Suprapubic skin (tissue), 4 donors: ENCODE measurements around the gene CPN2. TPM values are rescaled to one million over a fixed set of nuclear protein-coding genes. Genes with fewer than 3 reads are reported as not detected.

Source experiments
- DNase-seq, 2 donors: peaks; one replicate each; pipeline ENCODE4 v3.0.0-alpha.2; 2019; ENCODE audit warnings: low spot score in 2 of 2
- H3K27ac ChIP-seq: fragments of 200-600 bp; sonication (generic); one replicate; pipeline ENCODE4 v1.5.1; 2019
- H3K27me3 ChIP-seq: fragments of 200-600 bp; sonication (generic); one replicate; pipeline ENCODE4 v1.5.1; 2019
- H3K36me3 ChIP-seq: fragments of 200-600 bp; sonication (generic); one replicate; pipeline ENCODE4 v1.5.1; 2019
- H3K4me1 ChIP-seq: fragments of 200-600 bp; sonication (generic); one replicate; pipeline ENCODE4 v1.5.1; 2019
- H3K4me3 ChIP-seq: fragments of 200-600 bp; sonication (generic); one replicate; pipeline ENCODE4 v1.5.1; 2019; ENCODE audit warnings: mild to moderate bottlenecking
- H3K9me3 ChIP-seq: fragments of 200-600 bp; sonication (generic); one replicate; pipeline ENCODE4 v1.5.1; 2019
- CTCF ChIP-seq, 2 donors: fragments of 200-600 bp in 1 of 2; fragments of 450-650 bp in 1 of 2; sonication (generic) in 1 of 2; IDR thresholded peaks; one replicate each; pipeline ENCODE4 v1.5.1; 2016 to 2019; ENCODE audit warnings: antibody characterized with exemption in 2 of 2, mild to moderate bottlenecking in 1 of 2, moderate library complexity in 1 of 2
- EP300 ChIP-seq: sonication (generic); formaldehyde crosslinking; IDR thresholded peaks from one replicate; pipeline ENCODE4 v1.6.1; 2017; ENCODE audit warnings: antibody characterized with exemption
- POLR2A ChIP-seq, 2 donors: fragments of 450-650 bp; IDR thresholded peaks; one replicate each; pipeline ENCODE4 v1.6.1; 2017; ENCODE audit warnings: antibody characterized with exemption in 2 of 2, mild to moderate bottlenecking in 2 of 2, moderate library complexity in 2 of 2
- POLR2AphosphoS5 ChIP-seq, 3 donors: sonication (generic); formaldehyde crosslinking; IDR thresholded peaks; one replicate each; pipeline ENCODE4 v1.6.1; 2017; ENCODE audit warnings: antibody characterized with exemption in 3 of 3
- WGBS: methylation state at CpG from one replicate; pipeline ENCODE4 v1.1.5; 2018; 5-methylcytosine and 5-hydroxymethylcytosine counted together
- total RNA-seq, 4 donors: library from RNA; depleted of rRNA; stranded (reverse); fragments of >200 nt; gene quantifications; one replicate each; pipeline ENCODE4 v1.1.0, GENCODE V29; 2016

The CPN2 gene
- total RNA-seq, 4 donors from 2014 or later = not detected

DNA sequence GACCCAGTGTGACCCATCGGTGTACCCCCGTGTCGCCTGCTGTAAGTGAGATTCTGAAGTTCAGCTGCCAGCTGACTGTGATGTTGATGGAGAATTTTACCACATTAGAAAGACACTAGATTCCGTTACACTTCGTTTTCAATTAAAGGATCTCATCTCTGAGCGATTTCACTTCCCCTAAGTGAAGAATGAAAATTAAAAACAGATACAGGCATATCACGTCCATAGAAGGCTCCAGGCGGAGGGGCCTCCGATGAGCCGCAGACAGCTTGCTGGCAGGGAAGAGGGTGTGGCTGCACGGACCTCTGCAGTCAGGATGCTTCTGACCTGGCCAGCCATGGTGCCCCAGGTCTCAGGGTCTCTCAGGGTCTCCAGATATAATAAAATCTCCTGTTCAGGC, 6.6 kb upstream of the CPN2 start:
- Histone ChIP-seq H3K36me3 (no peaks in the 10 kb centered on the region), H3K4me1 (no peaks in the 10 kb centered on the region), H3K9me3 (no peaks in the 10 kb centered on the region), H3K27me3 (no peaks in the 10 kb centered on the region), H3K4me3 (no peak overlapping the region), H3K27ac (no peak overlapping the region)
- no peak for DNase-seq
- no peak for TF ChIP-seq CTCF (IDR thresholded peaks at IDR 0.05)
- no peak for TF ChIP-seq EP300
- TF ChIP-seq POLR2A (IDR thresholded peaks at IDR 0.05) = no peak
- no peak for TF ChIP-seq POLR2AphosphoS5 (IDR thresholded peaks at IDR 0.05)
- WGBS = 72% methylated on average over 11 of the region's 11 CpGs

- Histone ChIP-seq H3K36me3 (no peaks in the 10 kb centered on the region), H3K4me3 (no peak overlapping the region), H3K27me3 (no peaks in the 10 kb centered on the region), H3K27ac (no peak overlapping the region), H3K9me3 (no peaks in the 10 kb centered on the region), H3K4me1 (no peaks in the 10 kb centered on the region)
- no peak for DNase-seq
- no peak for TF ChIP-seq CTCF (IDR thresholded peaks at IDR 0.05)
- TF ChIP-seq EP300 = no peak
- TF ChIP-seq POLR2AphosphoS5 (IDR thresholded peaks at IDR 0.05) = no peak
- WGBS = 84% methylated on average over 7 of the region's 7 CpGs
Observed at GRCh38 chr3:194355379-194355778, 4.3 kb upstream of the CPN2 start.

GRCh38 chr3:194354315-194354714, 3.2 kb upstream of the CPN2 start:
- Histone ChIP-seq H3K27ac (no peak overlapping the region), H3K27me3 (no peaks in the 10 kb centered on the region), H3K9me3 (no peaks in the 10 kb centered on the region), H3K4me3 (no peak overlapping the region), H3K4me1 (no peaks in the 10 kb centered on the region), H3K36me3 (no peaks in the 10 kb centered on the region)
- TF ChIP-seq EP300 = no peak
- TF ChIP-seq POLR2AphosphoS5 (IDR thresholded peaks at IDR 0.05) = no peak
- no peak for DNase-seq
- 64% methylated on average over 2 of the region's 2 CpGs for WGBS

GRCh38 chr3:194352667-194353246, 1.6 kb upstream of the CPN2 start:
- Histone ChIP-seq H3K4me1 (no peaks in the 10 kb centered on the region), H3K9me3 (no peaks in the 10 kb centered on the region), H3K27me3 (no peaks in the 10 kb centered on the region), H3K27ac (no peak overlapping the region), H3K4me3 (no peak overlapping the region), H3K36me3 (no peaks in the 10 kb centered on the region)
- no peak for TF ChIP-seq EP300
- no peak for TF ChIP-seq POLR2AphosphoS5 (IDR thresholded peaks at IDR 0.05)
- no peak for TF ChIP-seq CTCF (IDR thresholded peaks at IDR 0.05)
- TF ChIP-seq POLR2A (IDR thresholded peaks at IDR 0.05) = no peak
- WGBS = 78% methylated on average over 10 of the region's 10 CpGs
- no peak for DNase-seq

GRCh38 chr3:194351952-194352536, 916 bp upstream of the CPN2 start:
- no peaks in the 10 kb centered on the region for H3K27me3 ChIP-seq
- TF ChIP-seq POLR2AphosphoS5 (IDR thresholded peaks at IDR 0.05) (no peak), POLR2A (IDR thresholded peaks at IDR 0.05) (no peak), EP300 (no peak), CTCF (IDR thresholded peaks at IDR 0.05) (no peak)
- 91% methylated on average over 14 of the region's 14 CpGs for WGBS

GRCh38 chr3:194350726-194351071, 429 bp downstream of the CPN2 start:
- no peak for TF ChIP-seq CTCF (IDR thresholded peaks at IDR 0.05)
- no peak for TF ChIP-seq POLR2A (IDR thresholded peaks at IDR 0.05)
- TF ChIP-seq POLR2AphosphoS5 (IDR thresholded peaks at IDR 0.05) = no peak
- no peak for TF ChIP-seq EP300
- Histone ChIP-seq H3K36me3 (no peaks in the 10 kb centered on the region), H3K27me3 (no peaks in the 10 kb centered on the region), H3K4me1 (no peaks in the 10 kb centered on the region), H3K4me3 (no peak overlapping the region), H3K27ac (no peak overlapping the region), H3K9me3 (no peaks in the 10 kb centered on the region)
- 82% methylated on average over 3 of the region's 3 CpGs for WGBS
- DNase-seq = no peak

More at GRCh38 chr3:194351952-194352536, 916 bp upstream of the CPN2 start:
- Histone ChIP-seq H3K9me3 (no peaks in the 10 kb centered on the region), H3K4me1 (no peaks in the 10 kb centered on the region), H3K36me3 (no peaks in the 10 kb centered on the region), H3K4me3 (no peak overlapping the region), H3K27ac (no peak overlapping the region)
- no peak for DNase-seq
